Stomach (tissue), 4 donors: ENCODE measurements around the gene CRACDL.

Source experiments
- POLR2A ChIP-seq, 4 donors: fragments of 450-650 bp; IDR thresholded peaks; one replicate each; pipeline ENCODE4 v1.6.1; 2016; ENCODE audit warnings: antibody characterized with exemption in 4 of 4, control low read depth in 2 of 4, mild to moderate bottlenecking in 1 of 4, moderate library complexity in 1 of 4
- POLR2AphosphoS5 ChIP-seq, 3 donors: sonication (generic); formaldehyde crosslinking; IDR thresholded peaks; one replicate each; pipeline ENCODE4 v1.6.1; 2016; ENCODE audit warnings: antibody characterized with exemption in 3 of 3
- TF ChIP-seq, protein P1 (sequence below), 7 experiments: fragments of 450-650 bp in 4 of 7; fragments of 200-600 bp in 3 of 7; sonication (generic) in 3 of 7; IDR thresholded peaks; one replicate each; pipeline ENCODE4 v1.5.1; 2016 to 2019; ENCODE audit warnings: antibody characterized with exemption in 7 of 7, control low read depth in 2 of 7, mild to moderate bottlenecking in 1 of 7

DNA sequence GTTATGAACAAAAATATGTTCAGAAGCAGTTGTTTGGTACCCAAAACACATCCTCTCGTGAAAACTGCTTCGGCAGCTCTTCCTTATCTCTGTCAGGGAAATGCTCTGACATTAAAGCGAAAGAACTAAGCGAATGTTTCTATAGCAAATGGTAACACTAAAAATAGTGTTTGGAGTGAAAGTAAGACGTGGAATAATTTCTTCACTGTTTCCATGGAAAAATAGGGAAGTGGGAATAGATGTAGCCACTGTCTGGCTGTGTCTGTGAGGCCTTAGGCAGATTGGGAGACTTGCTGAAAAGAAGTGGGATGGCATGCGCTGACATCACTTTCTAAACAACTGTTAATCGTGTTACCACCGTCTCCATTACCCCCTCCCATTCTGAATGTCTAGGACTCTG is 11.5 kb upstream of the CRACDL start:
- TF ChIP-seq POLR2A (IDR thresholded peaks at IDR 0.05), result no peak
- TF ChIP-seq POLR2AphosphoS5 (IDR thresholded peaks at IDR 0.05), result no peak
- TF ChIP-seq, protein P1, sequence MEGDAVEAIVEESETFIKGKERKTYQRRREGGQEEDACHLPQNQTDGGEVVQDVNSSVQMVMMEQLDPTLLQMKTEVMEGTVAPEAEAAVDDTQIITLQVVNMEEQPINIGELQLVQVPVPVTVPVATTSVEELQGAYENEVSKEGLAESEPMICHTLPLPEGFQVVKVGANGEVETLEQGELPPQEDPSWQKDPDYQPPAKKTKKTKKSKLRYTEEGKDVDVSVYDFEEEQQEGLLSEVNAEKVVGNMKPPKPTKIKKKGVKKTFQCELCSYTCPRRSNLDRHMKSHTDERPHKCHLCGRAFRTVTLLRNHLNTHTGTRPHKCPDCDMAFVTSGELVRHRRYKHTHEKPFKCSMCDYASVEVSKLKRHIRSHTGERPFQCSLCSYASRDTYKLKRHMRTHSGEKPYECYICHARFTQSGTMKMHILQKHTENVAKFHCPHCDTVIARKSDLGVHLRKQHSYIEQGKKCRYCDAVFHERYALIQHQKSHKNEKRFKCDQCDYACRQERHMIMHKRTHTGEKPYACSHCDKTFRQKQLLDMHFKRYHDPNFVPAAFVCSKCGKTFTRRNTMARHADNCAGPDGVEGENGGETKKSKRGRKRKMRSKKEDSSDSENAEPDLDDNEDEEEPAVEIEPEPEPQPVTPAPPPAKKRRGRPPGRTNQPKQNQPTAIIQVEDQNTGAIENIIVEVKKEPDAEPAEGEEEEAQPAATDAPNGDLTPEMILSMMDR (IDR thresholded peaks at IDR 0.05), result no peak
